Activated T-helper 1 cell treated with Interleukin-2 at 50 U/mL for 16 hours (primary cell): ENCODE results near the gene EMSY.
A peak's percentile ranks its signal among the peaks of the same experiment; 100 is the strongest.
"Not testable (repeated sequence)": the region's sequence is repeated elsewhere in the genome, so short reads cannot be mapped to it uniquely, and the experiment has no call there.

ENCODE experiments used
- DNase-seq: peaks from one replicate; pipeline ENCODE4 v3.0.0-alpha.2; 2020; ENCODE audit warnings: low read depth

The EMSY gene

DNA sequence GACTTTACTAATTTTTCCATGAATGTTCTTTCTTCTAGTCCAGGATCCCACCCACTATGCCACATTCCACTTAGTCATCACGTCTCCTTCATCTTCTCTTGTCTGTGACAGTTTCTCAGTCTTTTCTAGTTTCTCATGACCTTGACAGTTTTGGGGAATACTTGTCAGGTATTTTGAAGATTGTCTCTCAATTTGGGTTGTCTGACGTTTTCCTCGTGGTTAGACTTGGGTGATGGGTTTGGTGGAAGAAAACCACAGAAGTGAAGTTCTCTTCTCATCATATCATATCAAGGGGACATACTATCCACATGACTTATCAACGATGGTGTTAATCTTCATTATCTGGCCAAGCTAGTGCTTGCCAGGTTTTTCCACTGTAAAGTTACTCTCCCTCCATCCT, 123.3 kb downstream of the EMSY start:
- no peak for DNase-seq

DNA sequence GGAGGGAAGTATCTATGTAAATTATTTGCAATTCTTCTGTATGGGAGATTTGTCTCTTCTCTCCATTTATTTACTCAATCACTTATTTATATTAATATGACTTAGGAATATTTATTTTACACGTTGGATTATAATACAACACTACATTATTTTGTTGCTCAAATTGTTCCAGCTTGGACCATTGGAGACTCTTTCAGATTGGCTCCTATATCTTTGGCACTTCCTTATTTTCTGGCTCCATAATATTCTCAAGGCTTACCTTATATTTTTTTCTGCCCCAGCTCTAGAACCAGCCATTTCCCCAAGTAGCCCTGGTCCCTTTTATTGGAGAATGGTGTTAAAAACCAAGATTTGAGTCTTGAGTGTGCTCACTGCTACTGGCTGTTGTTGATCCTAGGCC, 123.8 kb downstream of the EMSY start:
- no peak for DNase-seq

DNA sequence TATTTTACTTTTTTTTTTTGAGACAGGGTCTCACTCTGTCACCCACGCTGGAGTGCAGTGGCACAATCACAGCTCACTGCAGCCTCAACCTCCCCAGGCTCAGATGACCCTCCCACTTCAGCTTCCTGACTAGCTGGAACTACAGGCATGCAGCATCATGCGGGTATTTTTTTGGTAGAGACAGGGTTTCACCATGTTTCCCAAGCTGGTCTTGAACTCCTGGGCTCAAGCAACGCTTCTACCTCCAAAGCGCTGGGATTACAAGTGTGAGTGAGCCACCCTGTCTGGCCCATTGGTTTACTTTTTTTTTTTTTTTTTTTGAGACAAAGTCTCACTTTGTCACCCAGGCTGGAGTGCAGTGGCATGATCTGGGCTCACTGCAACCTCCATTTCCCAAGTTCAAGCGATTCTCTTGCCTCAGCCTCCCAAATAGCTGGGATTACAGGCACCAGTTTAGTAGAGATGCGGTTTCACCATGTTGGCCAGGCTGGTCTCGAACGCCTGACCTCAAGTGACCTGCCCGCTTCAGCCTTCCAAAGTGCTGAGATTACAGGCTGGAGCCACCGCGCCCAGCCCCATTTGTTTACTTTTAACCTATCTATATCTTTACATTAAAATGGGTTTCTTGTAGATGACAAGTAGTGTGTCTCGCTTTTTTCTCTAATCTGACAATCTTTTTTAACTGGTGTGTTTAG, 127.5 kb downstream of the EMSY start:
- DNase-seq = not testable (repeated sequence)

DNA sequence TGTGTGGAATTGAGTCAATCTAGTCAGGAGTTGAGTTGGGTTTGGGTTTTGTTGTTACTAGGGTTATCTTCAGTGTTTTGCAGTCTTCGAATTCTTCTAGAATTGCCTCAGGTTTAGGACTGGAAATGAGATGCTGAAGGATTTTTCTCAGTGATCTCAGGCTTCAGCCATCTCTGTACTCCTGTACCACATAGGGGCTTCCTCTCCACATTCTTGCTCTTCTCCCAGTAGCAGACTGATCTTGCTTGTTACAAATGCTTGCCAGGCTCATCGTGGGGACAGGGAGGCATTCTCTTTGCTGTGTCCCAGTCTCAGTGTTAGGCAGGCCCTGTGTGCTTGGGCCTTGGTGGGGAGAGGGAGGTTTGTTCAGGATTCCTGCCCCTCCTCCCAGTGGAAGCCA, 129.6 kb downstream of the EMSY start:
- no peak for DNase-seq

DNA sequence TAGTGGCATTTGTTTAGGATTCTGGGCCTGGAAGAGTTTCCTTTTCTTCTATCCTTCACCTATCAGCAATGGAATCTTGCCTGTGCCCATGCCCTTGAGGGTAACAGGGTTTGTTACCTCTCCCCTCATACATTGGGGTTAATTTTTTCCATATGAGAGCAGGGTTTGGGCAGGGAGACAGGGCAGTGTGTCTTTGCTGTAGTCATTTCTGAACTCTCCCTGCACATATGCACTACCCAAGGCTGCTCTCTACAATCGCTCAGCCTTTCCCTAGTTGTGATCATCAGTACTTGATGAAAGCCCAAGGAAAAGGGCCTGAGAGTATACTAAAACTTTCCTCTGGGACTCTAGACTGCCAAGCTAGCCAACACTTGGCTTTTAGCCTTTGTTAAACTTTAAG, 130.1 kb downstream of the EMSY start:
- DNase-seq = no peak

DNA sequence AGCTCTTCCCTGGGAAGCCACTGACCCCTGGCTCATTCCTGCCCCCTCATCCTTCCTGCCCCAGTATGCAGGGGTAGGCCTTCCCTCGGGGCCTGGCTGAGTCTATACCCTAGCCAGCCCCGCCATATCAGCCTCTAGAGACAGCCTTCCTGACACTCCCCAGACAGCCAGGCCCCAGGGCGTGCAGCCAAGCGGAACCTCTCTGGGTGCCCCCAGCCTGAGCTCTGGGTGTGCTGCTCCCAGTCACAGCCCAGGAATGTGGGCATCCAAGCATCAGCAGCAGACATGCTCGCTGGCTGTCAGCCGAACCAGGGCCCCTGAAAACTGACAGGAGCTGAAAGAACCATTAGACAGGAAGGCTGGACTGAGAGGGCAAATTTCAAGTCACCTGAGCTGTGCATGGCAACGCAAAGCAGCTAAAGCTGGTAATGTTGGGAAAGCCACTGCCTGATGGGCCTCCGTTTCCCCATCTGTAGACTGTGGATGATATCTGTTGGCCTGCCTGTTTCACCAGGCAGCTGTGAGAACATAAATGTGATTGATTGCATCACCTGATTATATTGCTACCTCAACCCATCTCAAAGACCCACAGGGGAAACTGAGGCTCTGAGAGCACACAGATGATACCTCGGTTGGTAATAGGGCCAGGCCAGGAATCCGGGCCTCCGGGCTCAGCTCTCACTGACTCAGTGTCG, 132.6 kb downstream of the EMSY start:
- no peak for DNase-seq

DNA sequence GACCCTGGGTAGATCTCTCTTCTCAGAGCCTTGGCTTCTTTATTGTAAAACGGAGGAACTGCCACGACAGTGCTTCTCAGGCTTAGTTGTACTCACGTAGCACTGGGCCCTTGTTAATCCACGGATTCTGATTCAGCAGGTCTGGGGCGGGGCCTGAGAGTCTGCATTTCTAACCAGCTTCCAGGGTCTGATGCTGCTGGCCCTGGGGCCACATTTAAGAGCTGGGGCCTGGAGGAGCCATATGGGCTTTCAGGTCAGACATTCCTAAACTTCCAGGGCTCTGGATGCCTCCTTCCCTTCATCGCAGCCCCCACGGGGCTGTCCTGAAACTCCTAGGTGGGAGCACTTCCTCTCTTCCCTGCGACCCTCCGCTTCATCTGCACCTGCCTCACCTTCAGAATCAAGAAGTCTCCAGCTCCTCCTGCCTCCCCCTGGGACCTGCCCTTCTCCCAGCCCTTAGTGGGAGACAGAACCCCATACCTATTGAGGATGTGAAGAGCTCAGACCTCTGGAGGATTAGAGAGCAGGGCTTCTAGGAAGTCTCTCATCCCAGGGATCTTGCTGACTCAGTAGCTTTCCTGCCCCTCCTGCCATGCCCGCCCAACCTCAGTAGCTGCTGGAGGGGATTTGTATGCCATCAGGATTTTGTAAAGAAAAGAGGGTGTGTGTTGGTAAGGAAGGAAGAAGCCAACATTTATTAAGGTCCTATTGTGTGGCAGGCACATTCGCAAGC, 133.3 kb downstream of the EMSY start:
- DNase-seq = no peak

DNA sequence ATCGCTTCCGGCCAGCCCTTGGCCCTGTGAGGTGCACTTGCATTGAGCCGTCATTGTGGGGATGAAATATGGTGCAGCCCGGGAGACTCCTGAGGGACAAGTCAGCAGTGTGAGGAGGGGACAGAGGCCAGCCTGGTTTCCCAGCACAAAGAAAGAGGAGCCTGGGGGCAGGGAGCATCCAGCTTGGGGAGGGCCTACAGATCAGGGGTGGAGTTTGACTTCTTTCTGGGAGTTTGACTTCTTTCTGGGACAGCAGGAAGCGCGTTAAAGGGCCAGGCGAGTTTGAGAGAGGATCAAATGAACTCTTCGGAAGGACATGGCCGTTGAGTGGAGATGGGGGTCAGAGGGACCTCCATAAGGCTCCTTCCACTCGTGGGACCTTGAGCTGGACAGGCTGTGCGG, 133.8 kb downstream of the EMSY start:
- no peak for DNase-seq

DNA sequence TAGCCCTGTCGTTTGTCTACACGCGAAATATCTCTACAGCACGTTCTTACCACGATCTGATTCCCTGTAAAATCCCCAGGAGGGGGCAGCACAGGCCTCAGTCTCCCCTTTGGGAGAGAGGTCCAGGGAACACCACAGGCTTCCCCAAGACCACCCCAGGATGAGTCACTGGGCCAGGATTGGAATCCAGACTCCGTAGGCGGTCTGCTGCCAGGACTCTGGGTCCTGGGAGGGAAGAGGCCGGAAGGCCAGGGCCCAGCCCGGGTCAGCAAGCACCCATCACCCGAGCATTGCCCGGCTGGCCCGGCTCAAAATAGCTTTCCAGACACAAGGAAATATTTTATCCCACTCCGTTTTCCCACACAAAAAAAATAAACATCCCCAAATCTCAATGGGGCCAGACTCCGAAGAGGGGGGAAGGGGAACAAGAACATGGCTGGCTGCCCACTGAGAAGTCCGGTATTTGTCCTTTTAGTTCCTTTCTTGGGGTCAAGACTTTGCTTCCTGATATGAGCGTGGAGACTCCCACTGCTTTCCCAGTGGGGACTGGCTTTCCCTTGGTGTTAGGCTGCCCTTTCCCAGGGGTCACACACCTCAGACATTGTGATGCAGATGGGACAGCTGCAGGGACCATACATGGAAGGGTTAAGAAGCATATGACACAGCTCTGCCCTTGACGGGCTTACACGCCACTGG, 134.4 kb downstream of the EMSY start:
- DNase-seq = no peak

DNA sequence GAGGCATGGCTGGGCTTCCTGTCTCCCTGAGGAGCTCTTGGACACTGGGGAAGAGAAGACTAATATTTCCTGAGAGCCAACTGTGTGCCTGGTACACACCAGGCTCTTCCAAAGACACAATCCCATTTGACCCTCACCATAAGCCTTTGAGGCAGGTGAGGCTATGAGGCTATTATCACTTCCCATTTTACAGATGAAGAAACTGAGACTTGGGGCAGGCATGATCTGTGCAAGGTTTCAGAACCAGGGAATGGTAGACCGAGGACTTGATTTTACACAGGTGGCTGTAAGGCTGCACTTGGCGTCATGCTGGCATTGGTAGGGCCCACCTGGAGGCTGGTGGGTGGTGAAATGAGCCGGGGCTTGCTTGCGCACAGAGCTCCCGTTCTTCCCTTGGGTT, 134.9 kb downstream of the EMSY start:
- DNase-seq = no peak

DNA sequence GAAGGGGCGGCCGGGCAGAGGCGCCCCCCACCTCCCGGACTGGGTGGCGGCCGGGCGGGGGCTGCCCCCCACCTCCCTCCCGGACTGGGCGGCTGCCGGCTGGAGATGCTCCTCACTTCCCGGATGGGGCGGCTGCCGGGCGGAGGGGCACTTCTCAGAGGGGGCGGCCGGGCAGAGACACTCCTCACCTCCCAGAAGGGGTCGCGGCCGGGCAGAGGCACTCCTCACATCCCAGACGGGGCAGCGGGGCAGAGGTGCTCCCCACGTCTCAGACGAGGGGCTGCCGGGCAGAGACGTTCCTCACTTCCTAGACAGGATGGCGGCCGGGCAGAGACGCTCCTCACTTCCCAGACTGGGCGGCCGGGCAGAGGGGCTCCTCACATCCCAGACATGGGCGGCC, 137.7 kb downstream of the EMSY start:
- DNase-seq = not testable (repeated sequence)

DNA sequence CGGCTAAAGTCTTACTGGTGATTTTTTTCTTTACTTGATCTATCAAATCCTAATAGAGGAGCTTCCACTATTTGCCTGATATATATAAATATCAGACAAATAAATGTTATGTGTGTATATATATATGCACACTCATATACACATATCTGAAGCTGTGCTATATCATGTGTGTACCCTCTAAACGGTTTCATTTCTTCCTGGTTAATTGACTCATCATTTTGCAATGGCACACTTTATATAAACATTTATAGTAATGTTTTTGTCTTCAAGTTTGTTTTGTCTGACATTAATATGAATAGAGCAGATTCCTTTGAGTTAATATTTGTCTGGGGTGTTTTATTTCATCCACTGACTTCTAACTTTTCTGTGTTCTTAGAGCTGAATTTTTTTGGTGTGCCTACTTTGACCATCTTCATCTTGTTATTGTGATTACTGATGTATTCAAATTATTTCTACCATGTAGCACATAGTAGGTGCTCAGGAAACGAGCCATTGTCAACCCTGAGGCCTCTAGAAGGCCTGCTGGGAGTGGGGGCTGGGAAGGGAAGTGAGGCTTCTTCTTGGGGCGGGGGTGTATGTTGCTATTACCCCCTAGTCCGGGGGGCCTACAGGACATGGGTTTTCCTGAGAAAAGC, 143.1 kb downstream of the EMSY start:
- peak; percentile 5 for DNase-seq

DNA sequence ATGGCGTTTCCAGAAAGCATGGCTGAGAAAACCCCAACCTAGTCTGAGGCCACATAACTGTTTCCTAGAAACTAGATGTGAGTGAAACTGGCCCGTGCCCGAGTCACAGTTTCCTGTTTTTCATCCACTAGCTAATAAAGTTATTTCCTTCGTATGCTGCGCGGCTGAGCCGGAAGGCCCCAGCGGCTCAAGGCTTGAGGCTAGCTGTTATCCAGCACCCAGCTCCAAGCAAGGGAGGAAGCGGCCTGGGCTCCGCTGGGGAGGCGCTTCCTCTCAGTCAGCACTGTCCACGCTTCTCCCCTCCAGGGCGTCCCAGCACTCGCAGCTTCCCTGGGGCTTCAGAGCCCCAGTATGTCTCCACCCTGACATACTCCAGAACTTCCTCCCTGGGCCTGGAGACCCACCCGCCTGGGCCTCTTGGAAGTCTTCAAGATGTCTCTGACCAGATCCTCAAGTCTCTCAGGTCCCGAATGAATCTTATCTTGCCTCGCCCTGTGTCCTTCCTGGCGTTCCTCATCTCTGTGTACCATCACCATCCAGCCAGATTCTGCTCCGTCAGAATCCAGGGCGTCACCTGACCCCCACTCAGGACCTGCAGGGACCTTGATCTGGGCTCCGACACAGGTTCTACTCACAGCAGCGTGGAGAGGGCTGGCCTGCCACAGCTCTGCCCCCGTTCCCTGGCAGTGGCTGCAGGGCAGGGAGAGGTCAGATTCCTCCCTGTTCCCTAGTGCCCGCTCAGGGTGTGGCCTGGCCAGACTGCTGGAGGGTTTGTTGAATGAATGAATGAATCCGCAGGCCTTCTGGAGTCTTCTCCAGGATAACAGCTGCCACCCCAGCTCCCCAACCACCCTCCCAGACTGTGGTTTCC, 143.9 kb downstream of the EMSY start:
- DNase-seq = peak; percentile 16

DNA sequence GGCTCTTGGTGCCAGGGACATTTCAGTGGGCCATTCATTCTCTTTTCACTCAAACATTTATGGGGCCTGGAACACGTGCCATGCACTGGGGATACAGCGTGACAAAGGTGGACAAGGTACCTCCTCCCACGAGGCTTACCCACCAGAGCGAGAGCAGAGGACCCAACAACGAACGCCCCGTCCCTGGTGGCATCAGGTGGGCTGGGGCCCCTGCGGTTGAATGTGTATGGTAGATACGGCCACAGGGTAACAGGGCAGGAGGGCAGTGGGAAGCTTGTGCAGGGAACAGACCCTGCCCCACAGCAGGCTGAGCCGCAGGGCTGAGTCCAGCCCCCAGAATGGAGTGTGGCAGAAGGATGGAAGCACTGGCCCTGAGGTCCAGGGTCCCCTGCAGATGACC, 144.7 kb downstream of the EMSY start:
- DNase-seq = no peak

DNA sequence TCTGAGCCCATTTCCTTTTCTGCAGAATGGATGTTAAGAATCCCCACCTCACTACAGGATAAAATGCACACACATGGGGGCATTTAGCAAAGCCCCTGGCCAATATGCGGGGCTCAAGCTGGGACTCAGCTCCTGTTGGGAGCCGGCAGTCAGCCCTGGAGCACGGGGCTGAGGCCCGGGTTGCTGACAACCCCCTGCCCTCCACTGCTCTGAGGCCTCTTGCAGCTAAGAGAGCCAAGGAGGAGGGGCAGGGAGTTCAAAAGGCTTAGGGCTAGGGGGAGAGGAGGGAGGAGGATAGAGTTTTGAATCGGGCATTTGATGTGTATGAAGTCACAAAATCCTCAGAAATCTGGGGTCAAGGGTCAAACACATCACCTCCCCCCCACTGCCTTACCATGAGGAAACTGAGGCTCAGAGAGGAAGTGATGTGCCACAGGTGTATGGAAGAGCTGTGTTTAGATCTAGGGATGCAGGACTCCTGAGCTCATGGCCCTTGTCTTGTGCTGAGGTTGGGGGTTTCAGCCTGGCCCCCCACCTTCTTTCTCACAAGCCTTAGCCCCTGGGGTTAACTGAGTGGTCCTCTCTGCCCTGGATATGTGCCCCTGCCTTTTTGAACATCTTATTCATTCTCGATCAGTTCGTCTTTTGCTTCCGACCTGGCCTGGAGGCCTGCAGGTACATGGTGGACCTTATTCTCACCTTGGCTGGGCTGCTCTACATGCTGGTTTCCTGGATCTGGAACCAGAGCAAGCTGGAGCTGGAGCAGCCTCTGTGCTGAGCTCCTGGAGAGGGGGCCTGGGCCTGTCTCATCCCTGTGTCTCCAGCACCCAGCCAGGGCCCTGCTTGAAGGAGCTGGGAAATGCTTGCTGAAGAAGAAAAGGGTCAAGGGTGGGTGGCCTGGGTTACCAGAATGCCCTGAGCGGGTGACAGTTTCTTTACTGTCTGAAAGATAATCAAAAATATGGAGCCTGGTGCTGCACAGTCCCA, 145.4 kb downstream of the EMSY start:
- no peak for DNase-seq

DNA sequence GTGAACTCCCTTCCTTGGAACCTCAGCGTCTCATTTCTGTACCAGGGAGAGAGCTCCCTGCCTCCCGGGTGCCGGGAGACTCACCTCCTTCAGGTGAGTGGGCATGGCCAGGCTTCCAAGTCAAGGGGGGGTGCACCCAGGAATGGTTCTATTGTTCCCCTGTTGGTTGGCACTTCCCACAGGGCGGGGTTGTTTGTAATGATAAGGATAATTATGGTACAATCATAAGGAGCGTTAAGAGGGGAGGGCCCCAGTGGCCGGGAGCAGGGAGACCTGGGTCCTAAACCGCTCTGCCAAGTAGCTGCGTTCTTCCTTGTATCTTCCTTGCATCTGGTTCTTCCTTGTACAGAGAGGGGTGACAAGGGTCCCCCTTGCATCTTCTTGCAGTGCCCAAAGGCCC, 146.6 kb downstream of the EMSY start:
- no peak for DNase-seq

DNA sequence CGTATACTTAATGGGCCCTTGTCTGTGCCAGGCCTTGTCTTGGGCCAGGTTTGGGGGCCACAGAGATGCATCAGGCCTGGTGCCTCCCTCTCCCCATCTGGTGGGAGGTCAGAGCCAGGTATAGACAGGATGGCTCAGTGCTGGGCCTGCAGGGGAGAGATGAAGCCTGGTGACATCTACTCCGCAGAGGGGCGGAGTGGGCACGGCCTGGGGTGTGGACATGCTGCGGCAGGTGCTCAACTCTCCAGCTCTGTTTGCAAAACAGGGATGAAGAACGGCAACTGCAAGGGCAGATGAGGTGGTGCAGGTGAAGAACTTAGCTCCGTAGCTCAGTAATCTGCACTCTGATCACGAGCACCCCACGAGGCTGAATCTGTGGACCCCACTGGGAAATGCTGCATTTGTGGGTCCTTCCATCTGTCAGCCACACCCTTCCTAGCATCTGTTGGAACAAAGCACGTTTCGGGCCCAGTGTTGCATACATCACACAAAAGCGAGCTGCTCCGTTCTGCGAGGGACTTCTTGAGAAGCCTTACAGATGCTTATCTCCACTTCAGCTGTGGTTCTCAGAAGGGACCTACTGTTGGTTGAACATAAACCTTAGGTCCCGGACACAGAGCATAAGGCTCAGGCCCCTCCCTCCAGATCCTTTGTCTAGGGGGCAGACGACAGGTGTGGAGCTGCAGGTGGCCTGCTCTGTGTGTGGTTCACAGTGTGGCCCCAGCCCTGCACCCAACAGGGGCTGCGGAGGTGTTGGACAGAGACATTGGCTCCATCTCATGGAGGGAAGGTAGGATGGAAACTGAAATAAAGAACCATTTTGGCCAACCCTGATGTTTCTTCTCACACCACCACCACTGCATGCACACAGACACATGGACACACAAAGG, 147.5 kb downstream of the EMSY start:
- DNase-seq = no peak

DNA sequence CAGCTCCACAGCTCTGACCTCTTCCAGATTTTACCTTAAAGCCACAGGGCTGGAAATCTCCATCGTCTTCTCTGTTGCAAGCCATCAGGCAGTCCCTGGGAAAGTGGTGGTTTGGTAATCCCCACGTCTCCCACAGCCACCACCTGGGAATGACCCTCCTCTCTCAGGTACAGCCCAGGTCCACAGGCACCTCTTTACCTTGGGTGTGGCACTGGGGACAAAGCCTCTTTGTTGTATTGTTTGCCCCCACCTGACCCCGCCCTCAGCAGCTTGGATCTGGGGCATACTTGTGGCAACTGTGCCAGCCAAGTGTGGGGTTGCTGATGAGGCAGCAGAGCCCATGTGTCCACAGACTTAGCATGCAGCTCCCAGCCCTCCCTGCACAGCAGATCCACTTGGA, 148.1 kb downstream of the EMSY start:
- DNase-seq = no peak

DNA sequence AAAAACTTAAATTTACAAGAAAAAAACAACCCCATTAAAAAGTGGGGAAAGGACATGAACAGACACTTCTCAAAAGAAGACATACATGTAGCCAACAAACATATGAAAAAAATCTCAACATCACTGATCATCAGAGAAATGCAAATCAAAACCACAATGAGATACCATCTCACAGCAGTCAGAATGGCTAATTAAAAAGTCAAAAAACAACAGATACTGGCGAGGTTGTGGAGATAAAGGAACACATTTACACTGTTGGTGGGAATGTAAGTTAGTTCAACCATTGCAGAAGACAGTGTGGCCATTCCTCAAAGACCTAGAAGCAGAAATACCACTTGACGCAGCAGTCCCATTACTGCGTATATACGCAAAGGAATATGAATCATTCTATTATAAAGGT, 150.3 kb downstream of the EMSY start:
- DNase-seq = not testable (repeated sequence)
